ENCODE data around the gene KRTAP4-4.
"Not testable (repeated sequence)": the region's sequence is repeated elsewhere in the genome, so short reads cannot be mapped to it uniquely, and the experiment has no call there.

The KRTAP4-4 gene

DNA sequence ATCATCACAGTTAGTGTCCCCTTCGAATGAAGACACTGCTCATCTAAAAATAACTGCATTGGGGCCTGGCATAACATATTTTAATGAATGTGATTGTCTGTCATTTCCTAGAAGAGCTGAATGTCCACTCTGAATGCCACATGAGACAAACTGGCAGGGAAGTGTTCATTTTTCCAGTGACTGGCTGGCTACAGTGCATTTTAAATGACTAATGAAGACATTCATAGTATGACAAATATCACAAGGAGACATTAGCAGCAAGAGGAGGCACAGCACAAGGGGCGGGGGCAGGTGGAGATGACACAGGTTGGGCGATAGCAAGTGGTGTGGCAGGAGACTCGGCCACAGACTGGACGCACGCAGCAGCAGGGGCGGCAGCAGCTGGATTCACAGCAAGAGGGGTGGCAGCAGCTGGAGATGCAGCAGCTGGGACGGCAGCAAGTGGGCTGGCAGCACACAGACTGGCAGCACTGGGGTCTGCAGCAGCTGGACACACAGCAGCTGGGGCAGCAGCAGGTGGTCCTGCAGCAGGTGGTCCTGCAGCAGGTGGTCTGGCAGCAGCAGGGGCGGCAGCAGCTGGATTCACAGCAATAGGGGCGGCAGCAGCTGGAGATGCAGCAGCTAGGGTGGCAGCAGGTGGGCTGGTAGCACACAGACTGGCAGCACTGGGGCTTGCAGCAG, 11.4 kb downstream of the KRTAP4-4 start:
- DNase-seq (ENCODE audit: low read depth in 2 of 2), result not testable (repeated sequence)

DNA sequence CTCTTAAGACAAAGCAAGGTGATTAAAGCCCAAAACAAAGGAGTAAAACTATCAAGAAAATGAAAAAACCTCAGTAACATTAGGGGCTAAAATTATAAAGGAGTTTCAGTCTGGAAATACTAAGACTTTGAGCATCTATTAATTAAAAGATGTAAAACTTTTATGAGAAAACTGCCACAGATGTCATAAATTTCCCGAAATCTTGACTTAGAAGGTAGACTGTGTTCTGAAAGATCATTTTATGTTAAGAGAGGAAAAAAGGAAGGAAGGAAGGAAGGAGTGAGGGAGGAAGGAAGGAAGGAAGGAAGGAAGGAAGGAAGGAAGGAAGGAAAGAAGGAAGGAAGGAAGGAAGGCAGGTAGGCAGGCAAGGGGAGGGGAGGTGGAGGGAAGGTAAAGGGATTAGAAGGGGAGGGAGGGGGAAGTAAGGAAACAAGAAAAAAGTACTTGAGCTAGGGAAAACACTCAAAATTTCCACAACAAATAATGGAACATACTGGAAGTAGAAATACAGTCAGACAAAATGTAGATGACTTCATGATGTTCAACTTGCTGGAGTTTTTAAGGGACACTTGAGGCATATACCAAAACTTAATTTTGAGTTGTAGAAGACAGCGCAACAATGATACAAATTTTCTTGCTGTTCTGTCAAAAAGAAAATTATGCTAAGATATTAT, 12.9 kb downstream of the KRTAP4-4 start:
- no peak for DNase-seq (ENCODE audit: low read depth in 2 of 2)

DNA sequence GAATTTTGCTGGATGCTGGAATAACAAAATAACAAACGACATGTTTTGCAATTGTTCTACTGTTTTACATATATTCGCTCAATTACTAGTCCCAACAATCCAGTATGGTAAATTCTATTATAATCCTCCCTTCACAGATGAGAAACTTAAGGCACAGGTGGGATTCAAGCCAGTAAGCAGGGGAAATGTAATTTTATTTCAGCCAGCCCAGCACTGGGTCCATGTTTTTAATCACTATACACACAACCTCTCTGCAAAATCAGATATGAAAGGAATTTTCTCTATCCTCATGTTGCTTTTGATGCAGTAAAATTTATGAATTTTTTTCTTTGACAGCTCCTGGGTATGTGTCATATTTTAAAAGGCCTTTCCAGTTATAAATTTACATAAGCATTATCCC, 15.3 kb downstream of the KRTAP4-4 start:
- no peak for DNase-seq (ENCODE audit: low read depth in 2 of 2)

DNA sequence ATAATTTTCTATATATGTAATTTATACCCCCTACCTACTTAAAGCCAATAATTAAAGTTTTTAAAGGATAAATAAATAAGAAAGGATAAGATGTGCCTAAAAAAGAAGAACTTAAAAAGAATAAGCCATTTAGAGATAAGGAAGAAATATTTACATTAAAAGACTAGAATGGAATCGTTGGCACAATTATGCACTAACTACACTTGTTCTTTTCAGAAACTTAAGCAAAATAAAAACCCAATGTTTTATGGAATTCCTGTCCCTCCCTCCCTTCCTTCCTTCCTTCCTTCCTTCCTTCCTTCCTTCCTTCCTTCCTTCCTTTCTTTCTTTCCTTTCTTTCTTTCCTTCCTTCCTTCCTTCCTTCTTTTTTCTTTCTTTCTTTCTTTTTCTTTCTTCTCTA, 15.7 kb downstream of the KRTAP4-4 start:
- DNase-seq (ENCODE audit: low read depth in 2 of 2), result no peak

DNA sequence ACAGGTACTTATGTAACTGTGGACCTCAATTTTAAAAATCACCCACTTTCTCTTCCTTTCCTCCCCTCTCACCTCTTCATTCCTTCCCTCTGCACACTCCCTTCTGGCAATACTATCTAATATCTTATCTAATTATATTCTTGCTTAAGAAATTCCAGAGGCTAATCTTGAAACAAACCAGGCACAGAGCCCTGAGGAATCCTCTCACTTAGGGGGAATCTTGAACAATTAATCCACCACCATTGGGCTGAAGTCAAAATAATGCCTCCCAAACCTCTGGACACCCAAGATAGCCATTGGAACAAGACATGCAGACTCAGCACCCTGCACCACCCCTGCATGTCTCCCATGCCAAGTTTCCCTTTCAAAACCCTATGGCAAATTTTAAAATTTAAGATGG, 19.2 kb downstream of the KRTAP4-4 start:
- no peak for DNase-seq (ENCODE audit: low read depth in 2 of 2)

DNA sequence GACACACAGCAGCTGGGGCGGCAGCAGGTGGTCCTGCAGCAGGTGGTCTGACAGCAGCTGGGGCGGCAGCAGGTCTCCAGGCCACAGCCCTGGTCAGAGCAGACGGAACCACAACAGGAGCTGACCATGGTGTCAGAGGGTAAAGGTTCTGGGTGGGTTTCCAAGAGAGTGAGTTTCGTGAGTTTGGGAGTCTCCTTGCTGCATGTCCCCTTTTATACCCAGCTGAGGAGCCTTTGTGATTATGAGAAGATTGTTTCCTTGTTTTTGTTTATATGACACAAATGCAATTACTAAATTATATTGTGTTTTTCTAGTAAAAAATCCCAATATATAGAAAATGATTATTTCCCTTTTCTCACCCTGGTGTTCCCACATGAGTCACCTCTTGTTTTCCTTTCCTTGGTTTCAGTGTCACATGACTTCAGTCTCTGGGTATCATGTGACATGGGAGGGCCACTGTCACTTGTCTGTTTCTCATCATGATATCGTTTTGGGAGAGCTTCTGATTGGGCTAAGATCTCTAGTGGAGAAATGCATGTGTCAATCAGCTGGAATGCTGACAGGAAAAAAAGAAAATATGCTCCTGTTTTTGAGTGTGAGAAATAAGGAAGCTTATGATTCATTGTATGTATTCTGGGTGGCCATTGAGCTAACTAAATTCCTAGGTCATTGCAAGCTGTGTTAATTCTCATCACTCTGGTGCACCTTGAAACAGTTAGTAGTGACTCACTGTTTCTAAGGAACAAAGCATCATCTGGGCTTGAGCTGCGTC, 20.0 kb downstream of the KRTAP4-4 start, which contains the start of gene KRTAP4-6:
TSS of gene KRTAP4-6 (minus strand) at position 185 of the 772 bp plus-strand sequence. CDS start at position 128, 57 bp downstream.
- no peak for DNase-seq (ENCODE audit: low read depth in 2 of 2)

DNA sequence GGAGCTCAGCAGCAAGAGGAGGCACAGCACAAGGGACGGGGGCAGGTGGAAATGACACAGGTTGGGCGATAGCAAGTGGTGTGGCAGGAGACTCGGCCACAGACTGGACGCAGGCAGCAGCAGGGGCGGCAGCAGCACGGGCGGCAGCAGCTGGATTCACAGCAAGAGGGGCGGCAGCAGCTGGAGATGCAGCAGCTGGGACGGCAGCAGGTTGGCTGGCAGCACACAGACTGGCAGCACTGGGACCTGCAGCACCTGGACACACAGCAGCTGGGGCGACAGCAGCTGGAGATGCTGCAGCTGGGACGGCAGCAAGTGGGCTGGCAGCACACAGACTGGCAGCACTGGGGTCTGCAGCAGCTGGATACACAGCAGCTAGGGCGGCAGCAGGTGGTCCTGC, 20.7 kb downstream of the KRTAP4-4 start:
- DNase-seq (ENCODE audit: low read depth in 2 of 2), result not testable (repeated sequence)

DNA sequence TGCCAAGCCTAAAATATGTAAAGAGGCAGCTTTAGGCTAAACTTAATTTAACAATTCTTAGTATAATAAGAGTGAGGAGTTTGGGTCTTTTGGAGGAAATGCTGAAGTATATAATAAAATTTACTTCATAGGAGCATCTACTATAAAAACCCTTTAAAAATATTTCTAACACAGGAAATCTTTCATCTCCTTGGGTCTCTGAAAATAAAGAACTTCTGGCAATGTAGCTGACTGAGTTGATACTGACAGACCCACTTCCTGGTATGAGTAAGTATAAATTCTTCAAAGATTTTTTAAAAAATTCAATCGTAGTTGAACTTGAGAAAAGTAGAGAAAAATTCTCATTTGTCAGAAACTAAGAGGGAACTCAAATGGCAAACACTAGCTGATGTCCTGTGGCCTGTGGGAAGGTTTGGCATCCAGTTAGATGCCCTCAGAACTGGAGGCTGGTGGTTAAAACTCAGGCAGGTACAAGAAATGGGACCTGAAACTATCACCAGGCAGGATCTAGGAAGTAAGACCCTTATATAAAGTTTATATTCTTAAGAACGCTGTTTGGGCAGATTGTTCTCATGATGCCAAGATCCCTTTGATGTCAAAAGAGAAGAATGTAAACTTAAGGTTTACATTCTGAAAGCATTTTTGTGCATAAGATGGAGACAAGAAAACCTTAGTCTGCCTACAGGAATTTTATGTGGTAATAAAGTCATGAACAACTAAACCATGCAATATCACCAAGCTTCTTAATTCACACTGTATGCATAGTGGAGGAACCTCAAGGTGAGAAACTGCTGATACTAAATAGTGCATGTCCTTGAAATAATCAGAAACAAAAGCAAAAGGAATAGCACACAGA, 26.4 kb downstream of the KRTAP4-4 start:
- DNase-seq (ENCODE audit: low read depth in 2 of 2), result no peak

DNA sequence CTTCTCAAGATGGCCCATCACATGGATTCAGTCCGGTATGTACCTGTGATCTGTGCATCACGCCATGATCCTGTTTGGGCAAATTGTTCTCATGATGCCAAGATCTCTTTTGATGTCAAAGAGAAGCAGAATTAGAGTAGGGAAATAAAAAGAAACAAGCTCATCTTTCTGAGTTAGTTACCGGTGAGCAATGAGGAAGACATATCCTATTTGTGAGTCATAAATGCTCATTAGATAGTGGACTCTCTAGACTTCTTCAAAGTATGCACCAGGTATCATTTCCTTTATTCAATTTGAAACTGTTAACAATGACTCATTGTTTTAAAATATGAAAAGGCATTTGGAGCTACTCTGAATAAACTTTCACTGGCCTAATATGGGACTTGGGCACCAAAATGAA, 28.6 kb downstream of the KRTAP4-4 start:
- no peak for DNase-seq (ENCODE audit: low read depth in 2 of 2)

DNA sequence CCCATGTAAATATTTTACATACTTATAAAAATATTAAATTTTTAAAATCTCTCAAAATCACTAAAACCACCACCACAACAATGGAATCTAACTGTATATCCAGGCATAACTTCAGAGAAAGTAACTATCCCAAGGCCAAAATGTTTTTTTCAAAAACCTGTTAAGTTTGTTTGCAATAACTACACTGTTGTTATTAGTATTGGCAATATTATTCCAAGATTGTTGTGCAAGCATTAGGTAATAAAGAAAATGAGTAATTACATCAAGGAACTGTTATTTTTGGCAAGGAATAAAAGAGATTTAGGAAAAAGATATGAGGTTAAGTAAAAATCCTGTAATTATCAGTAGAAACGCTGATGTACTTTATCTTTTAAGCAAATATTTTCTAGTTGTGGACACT, 33.2 kb downstream of the KRTAP4-4 start:
- DNase-seq (ENCODE audit: low read depth in 2 of 2), result no peak

DNA sequence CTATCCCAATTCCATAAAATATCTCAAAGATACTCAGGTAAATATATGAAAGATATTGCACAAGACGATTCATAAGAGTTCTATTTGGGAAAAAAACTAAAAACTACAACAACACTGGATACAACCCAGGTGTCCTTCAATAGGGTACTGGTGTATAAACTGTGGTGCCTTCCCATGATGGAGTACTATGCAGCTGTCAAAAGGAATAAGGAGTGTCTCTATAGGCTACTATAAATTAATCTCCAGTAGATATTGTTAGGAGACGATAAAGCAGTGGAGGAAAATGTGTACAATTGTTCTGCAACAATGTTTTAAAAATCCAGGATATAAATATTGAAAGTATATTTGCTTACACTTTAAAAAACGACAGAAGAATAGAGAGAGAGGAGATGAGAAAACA, 34.1 kb downstream of the KRTAP4-4 start:
- no peak for DNase-seq (ENCODE audit: low read depth in 2 of 2)

DNA sequence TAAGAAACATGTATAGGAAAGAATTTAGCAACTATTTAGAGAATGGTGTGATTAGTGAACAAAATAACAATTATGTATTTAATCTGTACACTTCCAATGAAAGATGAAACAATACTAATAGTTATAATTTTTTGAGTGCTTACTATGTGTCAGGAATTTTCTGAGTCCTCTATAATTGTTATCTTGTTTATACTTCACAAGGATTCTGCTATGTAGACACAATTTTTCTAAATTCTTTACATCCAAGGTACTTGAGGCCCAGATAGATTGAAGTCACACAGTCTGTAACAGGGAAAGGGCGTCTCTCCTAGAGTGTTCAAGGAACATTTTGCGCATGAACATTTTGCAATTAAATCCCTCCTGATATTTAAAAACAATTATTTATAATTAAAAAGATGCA, 35.5 kb downstream of the KRTAP4-4 start:
- no peak for DNase-seq (ENCODE audit: low read depth in 2 of 2)

DNA sequence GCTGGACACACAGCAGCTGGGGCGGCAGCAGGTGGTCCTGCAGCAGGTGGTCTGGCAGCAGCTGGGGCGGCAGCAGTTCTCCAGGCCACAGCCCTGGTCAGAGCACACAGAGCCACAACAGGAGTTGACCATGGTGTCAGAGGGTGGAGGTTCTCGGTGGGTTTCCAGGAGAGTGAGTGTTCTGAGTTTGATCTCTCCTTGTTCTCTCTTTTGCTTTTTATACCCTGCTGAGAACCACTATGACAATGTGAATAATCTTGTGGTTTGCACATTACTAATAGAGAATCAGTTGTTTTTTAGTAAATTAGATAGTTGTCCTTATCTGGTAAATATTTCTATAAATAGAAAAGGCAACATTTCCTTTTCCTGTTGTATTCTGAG, 36.6 kb downstream of the KRTAP4-4 start, which contains the start of gene KRTAP4-12:
TSS of gene KRTAP4-12 (minus strand) at position 192 of the 381 bp plus-strand sequence. CDS start at position 132, 60 bp downstream.
- not testable (repeated sequence) for DNase-seq (ENCODE audit: low read depth in 2 of 2)

DNA sequence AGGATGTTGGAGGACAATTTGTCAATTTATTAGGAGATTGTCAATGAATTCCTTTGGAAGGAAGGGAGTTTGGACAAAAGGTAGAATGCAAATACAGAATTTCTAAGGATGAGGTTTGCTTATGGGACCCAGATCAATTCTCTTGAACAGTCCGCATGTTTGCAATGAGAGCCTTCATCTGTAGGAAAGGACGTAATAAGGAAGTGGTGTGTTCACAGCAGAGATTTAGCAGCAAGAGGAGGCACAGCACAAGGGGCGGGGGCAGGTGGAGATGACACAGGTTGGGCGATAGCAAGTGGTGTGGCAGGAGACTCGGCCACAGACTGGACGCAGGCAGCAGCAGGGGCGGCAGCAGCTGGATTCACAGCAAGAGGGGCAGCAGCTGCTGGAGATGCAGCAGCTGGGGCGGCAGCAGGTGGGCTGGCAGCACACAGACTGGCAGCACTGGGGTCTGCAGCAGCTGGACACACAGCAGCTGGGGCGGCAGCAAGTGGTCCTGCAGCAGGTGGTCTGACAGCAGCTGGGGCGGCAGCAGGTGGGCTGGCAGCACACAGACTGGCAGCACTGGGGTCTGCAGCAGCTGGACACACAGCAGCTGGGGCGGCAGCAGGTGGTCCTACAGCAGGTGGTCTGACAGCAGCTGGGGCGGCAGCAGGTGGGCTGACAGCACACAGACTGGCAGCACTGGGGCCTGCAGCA, 37.1 kb downstream of the KRTAP4-4 start:
- DNase-seq (ENCODE audit: low read depth in 2 of 2), result not testable (repeated sequence)

DNA sequence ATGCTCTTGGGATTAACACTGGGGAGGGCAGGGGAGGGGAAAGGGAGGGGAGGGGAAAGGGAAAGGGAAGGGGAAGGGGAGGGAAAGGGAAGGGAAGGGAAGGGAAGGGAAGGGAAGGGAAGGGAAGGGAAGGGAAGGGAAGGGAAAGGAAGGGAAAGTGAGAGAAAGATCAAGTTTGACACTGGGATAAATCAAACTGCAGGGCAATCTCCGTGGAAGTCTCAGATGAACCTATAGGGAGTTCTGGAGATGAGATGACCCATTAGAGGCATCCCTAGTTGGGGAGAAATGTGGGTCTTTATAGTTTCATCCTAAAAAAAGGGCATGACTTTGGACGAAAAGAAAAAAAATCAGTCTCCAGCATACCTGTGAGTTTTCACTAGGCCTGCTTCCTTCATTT, 38.8 kb downstream of the KRTAP4-4 start:
- no peak for DNase-seq (ENCODE audit: low read depth in 2 of 2)

DNA sequence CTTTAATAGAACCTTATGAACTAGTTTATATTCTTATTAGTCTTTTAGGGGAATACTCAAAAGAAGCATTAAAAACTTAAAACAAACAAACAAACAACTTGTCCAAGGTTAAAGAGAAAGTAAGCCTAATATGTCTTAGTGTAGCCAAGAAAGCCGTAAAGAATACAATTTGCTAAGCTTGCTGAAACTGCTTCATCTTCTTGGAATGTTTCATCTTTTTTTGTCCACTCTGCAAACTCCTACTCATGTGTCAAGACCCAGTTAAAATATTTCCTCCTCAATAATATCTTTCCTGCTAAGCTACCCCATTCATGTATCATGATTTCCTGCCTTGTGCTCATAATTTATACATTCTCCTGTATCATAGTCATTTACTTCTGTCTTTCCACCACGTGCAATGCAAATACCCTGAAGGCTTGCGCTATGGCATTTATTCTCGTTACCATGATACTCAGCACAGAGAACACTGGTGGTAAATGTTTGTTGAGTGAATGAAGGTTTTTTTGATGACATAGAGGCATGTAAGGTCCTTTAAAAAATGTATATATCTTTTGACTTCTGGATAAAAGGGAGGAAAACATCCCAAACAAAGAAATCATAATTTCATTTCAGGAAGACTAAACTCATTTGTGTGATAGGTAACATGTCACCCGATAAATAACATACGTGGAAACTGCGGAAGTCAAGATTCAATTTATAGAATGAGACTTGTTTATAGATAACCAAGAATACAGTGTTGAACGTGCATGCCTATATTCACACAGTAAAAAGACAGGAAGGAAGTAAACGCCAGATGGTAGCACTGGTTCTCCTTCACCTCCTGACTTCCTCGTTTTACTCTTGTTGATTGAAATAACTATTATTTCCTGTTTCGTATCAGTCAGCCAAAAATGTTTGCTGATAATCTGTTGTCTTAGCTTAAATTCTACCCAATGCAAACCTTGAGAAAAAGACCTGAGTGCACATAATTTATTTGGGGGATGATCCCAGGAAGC, 40.6 kb downstream of the KRTAP4-4 start:
- DNase-seq (ENCODE audit: low read depth in 2 of 2), result not testable (repeated sequence)

DNA sequence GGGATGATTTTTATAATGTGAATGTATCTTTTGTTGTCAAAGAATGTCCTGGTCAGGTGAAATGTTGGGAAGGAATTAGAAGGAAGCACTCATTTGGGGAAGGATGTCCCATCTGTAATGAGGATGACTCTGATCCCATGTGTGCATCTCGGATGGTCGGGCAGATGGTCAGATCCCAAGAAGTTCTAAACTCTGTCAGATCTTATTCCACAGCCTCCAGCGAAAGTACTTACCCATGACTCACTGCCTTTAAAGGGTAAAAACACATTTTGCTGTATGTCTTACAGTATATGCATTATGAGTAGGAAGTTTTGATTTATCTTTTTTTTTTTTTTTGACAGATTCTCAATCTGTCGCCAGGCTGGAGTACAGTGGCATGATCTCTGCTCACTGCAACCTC, 41.8 kb downstream of the KRTAP4-4 start:
- no peak for DNase-seq (ENCODE audit: low read depth in 2 of 2)

DNA sequence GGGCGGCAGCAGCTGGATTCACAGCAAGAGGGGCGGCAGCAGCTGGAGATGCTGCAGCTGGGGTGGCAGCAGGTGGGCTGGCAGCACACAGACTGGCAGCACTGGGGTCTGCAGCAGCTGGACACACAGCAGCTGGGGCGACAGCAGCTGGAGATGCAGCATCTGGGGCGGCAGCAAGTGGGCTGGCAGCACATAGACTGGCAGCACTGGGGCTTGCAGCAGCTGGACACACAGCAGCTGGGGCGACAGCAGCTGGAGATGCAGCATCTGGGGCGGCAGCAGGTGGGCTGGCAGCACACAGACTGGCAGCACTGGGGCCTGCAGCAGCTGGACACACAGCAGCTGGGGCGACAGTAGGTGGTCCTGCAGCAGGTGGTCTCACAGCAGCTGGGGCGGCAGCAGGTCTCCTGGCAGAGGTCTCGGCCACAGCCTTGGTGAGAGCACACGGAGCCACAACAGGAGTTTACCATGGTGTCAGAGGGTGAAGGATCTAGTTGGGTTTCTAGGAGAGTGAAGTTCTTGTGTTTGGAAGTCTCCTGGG, 42.6 kb downstream of the KRTAP4-4 start, which contains the start of gene KRTAP4-11:
TSS of gene KRTAP4-11 (minus strand) at position 528 of the 541 bp plus-strand sequence. CDS start at position 470, 58 bp downstream.
- not testable (repeated sequence) for DNase-seq (ENCODE audit: low read depth in 2 of 2)

DNA sequence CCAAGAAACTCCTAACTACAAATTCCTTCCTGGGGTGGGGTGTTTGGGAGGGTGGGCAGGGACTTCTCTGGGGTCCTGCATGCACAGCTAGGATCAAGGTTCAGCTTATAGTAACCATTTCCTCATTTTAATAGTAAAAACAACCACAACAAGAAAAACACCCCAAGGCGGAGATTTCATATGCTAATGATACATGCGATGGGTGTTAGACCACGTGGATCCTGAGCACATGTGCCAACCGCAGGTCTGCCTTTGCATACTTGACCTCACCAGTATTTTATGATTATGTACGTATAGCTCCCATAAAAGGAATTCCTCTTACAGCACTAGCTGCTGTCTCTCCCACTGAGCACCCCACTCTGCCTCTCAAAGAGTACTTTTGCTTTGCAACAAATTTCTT, 44.3 kb downstream of the KRTAP4-4 start:
- DNase-seq (ENCODE audit: low read depth in 2 of 2), result no peak
